ENCODE data around the gene SH3TC1.

SH3TC1 gene

DNA sequence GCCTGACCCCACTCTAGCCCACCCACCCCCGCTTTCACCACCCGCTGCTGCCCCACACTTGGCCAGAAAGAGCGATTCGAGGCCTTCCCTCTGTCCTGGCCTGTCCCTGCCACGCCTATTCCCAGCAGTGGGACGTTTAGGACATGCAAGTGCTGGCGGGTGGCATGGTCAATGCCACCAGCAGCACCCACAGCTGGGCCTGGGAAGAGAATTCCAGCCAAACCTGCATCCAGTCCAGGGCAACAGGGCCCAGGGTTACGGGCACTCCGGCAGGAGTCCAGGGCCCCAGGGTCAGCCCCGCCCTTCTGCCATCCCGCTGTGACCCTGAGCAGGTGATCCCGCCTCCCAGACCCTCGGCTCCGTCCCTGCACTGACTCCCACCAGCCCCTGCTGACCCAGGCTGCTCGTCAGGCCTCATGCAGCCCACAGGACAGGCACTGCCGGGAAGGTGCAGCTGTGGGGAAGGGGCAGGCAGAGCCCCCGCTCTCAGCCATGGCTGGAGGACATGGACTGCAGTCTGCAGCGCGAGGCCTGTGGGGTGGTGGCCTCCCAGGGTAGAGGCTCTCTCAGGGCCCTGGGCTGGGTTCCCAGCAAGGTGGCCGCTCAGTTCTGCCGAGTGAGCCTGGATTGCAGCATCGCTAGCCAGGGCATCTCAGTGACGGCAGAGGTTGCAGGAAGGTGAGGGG is 63.7 kb downstream of the SH3TC1 start:
- no peak overlapping the region for H3K27ac ChIP-seq (ENCODE audit: low read depth, low read length)
- TF ChIP-seq, protein P1, sequence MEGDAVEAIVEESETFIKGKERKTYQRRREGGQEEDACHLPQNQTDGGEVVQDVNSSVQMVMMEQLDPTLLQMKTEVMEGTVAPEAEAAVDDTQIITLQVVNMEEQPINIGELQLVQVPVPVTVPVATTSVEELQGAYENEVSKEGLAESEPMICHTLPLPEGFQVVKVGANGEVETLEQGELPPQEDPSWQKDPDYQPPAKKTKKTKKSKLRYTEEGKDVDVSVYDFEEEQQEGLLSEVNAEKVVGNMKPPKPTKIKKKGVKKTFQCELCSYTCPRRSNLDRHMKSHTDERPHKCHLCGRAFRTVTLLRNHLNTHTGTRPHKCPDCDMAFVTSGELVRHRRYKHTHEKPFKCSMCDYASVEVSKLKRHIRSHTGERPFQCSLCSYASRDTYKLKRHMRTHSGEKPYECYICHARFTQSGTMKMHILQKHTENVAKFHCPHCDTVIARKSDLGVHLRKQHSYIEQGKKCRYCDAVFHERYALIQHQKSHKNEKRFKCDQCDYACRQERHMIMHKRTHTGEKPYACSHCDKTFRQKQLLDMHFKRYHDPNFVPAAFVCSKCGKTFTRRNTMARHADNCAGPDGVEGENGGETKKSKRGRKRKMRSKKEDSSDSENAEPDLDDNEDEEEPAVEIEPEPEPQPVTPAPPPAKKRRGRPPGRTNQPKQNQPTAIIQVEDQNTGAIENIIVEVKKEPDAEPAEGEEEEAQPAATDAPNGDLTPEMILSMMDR (IDR thresholded peaks at IDR 0.05; ENCODE audit: insufficient read depth, low read length, poor library complexity, severe bottlenecking) = no peak
- TF ChIP-seq EZH2phosphoT487 (conservative IDR thresholded peaks at IDR 0.05; ENCODE audit: low read length) = no peak
- H3K36me3 ChIP-seq (ENCODE audit: low read length) = no peaks in the 10 kb centered on the region
- no peak overlapping the region for H2AFZ ChIP-seq (ENCODE audit: low read depth, low read length, severe bottlenecking)
- no peak overlapping the region for H3K9ac ChIP-seq (ENCODE audit: low read length)
- no peaks in the 10 kb centered on the region for H3F3A ChIP-seq (ENCODE audit: insufficient read depth)
- H3K4me3 ChIP-seq (ENCODE audit: insufficient read depth, low read length, poor library complexity, severe bottlenecking) = no peak overlapping the region
- H3K27me3 ChIP-seq (ENCODE audit: low read length) = no peaks in the 10 kb centered on the region
- no peaks in the 10 kb centered on the region for H3K9me2 ChIP-seq (replicated peaks; ENCODE audit: insufficient read depth, low read length)
- no peaks in the 10 kb centered on the region for H4K20me1 ChIP-seq (ENCODE audit: low read depth, low read length)
- no peaks in the 10 kb centered on the region for H3K9me3 ChIP-seq (ENCODE audit: insufficient read depth, low read length)
- H3K79me2 ChIP-seq (ENCODE audit: insufficient read depth, low read length) = no peaks in the 10 kb centered on the region
- no peak overlapping the region for H3K4me2 ChIP-seq (ENCODE audit: low read depth, low read length, poor library complexity, severe bottlenecking)

DNA sequence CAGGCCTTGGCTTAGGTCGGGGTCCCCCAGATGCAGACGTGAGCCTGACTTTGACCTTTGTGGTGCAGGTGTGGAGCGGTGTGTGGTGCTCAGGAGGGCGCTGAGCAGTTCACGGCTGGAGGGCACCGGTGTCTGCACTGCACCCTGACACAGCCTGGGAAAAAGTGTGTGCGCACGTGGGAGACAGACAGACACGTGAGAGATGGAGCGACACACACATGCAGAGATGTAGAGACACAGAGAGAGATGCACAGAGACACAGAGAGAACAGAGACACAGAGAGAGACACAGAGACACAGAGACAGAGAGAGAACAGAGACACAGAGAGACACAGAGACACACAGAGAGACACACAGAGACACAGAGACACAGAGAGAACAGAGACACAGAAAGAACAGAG is 64.3 kb downstream of the SH3TC1 start:
- Histone ChIP-seq H3K9ac (ENCODE audit: low read length) (no peak overlapping the region), H4K20me1 (ENCODE audit: low read depth, low read length) (no peaks in the 10 kb centered on the region), H3K36me3 (ENCODE audit: low read length) (no peaks in the 10 kb centered on the region), H2AFZ (ENCODE audit: low read depth, low read length, severe bottlenecking) (no peak overlapping the region), H3K4me2 (ENCODE audit: low read depth, low read length, poor library complexity, severe bottlenecking) (no peak overlapping the region), H3K27me3 (ENCODE audit: low read length) (no peaks in the 10 kb centered on the region), H3K4me3 (ENCODE audit: insufficient read depth, low read length, poor library complexity, severe bottlenecking) (no peak overlapping the region), H3K79me2 (ENCODE audit: insufficient read depth, low read length) (no peaks in the 10 kb centered on the region), H3F3A (ENCODE audit: insufficient read depth) (no peaks in the 10 kb centered on the region), H3K9me3 (ENCODE audit: insufficient read depth, low read length) (no peaks in the 10 kb centered on the region), H3K9me2 (replicated peaks; ENCODE audit: insufficient read depth, low read length) (no peaks in the 10 kb centered on the region), H3K27ac (ENCODE audit: low read depth, low read length) (no peak overlapping the region)
- TF ChIP-seq EZH2phosphoT487 (conservative IDR thresholded peaks at IDR 0.05; ENCODE audit: low read length) = no peak
- TF ChIP-seq, protein P1 (IDR thresholded peaks at IDR 0.05; ENCODE audit: insufficient read depth, low read length, poor library complexity, severe bottlenecking) = no peak

DNA sequence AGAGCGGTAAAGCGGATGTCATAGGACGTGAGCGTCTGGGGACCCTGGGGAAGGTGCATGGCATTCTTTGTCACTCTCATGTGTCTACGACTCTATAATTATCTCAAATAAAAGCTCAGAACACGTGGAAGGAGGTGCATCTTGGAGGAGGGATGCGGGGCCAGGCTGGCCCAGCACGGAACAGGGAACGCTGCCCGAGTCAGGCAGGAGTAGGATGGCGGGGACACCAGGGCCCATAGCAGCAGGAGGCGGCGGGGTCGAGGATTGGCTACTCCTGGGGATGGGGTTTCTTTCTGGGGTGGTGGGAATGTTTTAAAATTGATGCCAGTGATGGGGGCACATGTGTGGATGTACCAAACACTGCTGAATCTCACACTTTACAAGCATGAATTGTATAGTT is 65.0 kb downstream of the SH3TC1 start:
- Histone ChIP-seq H3K4me2 (ENCODE audit: low read depth, low read length, poor library complexity, severe bottlenecking) (no peak overlapping the region), H4K20me1 (ENCODE audit: low read depth, low read length) (no peaks in the 10 kb centered on the region), H3K9ac (ENCODE audit: low read length) (no peak overlapping the region), H3K9me2 (replicated peaks; ENCODE audit: insufficient read depth, low read length) (no peaks in the 10 kb centered on the region), H3K9me3 (ENCODE audit: insufficient read depth, low read length) (no peaks in the 10 kb centered on the region), H3K27ac (ENCODE audit: low read depth, low read length) (no peak overlapping the region), H3K27me3 (ENCODE audit: low read length) (no peaks in the 10 kb centered on the region), H3K4me3 (ENCODE audit: insufficient read depth, low read length, poor library complexity, severe bottlenecking) (no peak overlapping the region), H3F3A (ENCODE audit: insufficient read depth) (no peaks in the 10 kb centered on the region), H3K36me3 (ENCODE audit: low read length) (no peaks in the 10 kb centered on the region), H3K79me2 (ENCODE audit: insufficient read depth, low read length) (no peaks in the 10 kb centered on the region), H2AFZ (ENCODE audit: low read depth, low read length, severe bottlenecking) (no peak overlapping the region)
- TF ChIP-seq EZH2phosphoT487 (conservative IDR thresholded peaks at IDR 0.05; ENCODE audit: low read length) = no peak
- TF ChIP-seq, protein P1 (IDR thresholded peaks at IDR 0.05; ENCODE audit: insufficient read depth, low read length, poor library complexity, severe bottlenecking) = no peak

All from SU-DHL-6 (cell line).